ENCODE measurements around the gene NR5A1.

- TF ChIP-seq, protein P1, sequence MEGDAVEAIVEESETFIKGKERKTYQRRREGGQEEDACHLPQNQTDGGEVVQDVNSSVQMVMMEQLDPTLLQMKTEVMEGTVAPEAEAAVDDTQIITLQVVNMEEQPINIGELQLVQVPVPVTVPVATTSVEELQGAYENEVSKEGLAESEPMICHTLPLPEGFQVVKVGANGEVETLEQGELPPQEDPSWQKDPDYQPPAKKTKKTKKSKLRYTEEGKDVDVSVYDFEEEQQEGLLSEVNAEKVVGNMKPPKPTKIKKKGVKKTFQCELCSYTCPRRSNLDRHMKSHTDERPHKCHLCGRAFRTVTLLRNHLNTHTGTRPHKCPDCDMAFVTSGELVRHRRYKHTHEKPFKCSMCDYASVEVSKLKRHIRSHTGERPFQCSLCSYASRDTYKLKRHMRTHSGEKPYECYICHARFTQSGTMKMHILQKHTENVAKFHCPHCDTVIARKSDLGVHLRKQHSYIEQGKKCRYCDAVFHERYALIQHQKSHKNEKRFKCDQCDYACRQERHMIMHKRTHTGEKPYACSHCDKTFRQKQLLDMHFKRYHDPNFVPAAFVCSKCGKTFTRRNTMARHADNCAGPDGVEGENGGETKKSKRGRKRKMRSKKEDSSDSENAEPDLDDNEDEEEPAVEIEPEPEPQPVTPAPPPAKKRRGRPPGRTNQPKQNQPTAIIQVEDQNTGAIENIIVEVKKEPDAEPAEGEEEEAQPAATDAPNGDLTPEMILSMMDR (IDR thresholded peaks at IDR 0.05) = no peak
- TF ChIP-seq EP300 (IDR thresholded peaks at IDR 0.05) = no peak
- no peak for TF ChIP-seq POLR2AphosphoS5 (IDR thresholded peaks at IDR 0.05)
These were observed 36.5 kb downstream of the NR5A1 start for GRCh38 chr9:124470726-124471125.

Measured in gastroesophageal sphincter (tissue), 3 donors.